ENCODE data around the gene SLC4A1AP. TPM values are rescaled to one million over a fixed set of nuclear protein-coding genes. Genes with fewer than 3 reads are reported as not detected.

SLC4A1AP gene
- polyA plus RNA-seq, 1 donor from 2014 or later, result 47.9 TPM

- Histone ChIP-seq H2AFZ (ENCODE audit: low read depth, low read length) (no peak overlapping the region), H3F3A (ENCODE audit: insufficient read depth, low read length, poor library complexity, severe bottlenecking) (no peaks in the 10 kb centered on the region), H3K4me2 (ENCODE audit: low read length) (no peak overlapping the region), H3K36me3 (ENCODE audit: insufficient read depth, low read length) (no peaks in the 10 kb centered on the region), H3K9me3 (ENCODE audit: low read length) (no peaks in the 10 kb centered on the region), H4K20me1 (ENCODE audit: insufficient read depth) (no peaks in the 10 kb centered on the region), H3K4me3 (ENCODE audit: low read length) (no peak overlapping the region), H3K9ac (ENCODE audit: low read length) (no peak overlapping the region), H3K27ac (ENCODE audit: low read length) (no peak overlapping the region), H3K9me2 (ENCODE audit: insufficient read depth, low read length) (no peaks in the 10 kb centered on the region), H3K27me3 (ENCODE audit: insufficient read depth, low read depth, low read length) (peaks cover 15% of the 10 kb centered on the region), H3K79me2 (replicated peaks; ENCODE audit: insufficient read depth, low read length) (no peaks in the 10 kb centered on the region)
- no peak for TF ChIP-seq TAF1 (IDR thresholded peaks at IDR 0.05; ENCODE audit: low read depth)
- TF ChIP-seq SMC3 (conservative IDR thresholded peaks at IDR 0.05; ENCODE audit: poor library complexity), result no peak
- no peak for TF ChIP-seq REST (IDR thresholded peaks at IDR 0.05; ENCODE audit: borderline replicate concordance)
- TF ChIP-seq RAD21 (conservative IDR thresholded peaks at IDR 0.05), result no peak
- TF ChIP-seq MXI1 (conservative IDR thresholded peaks at IDR 0.05; ENCODE audit: poor library complexity, severe bottlenecking), result no peak
These were observed 50.4 kb downstream of the SLC4A1AP start for GRCh38 chr2:27714053-27714452.

- Histone ChIP-seq H3K9me3 (ENCODE audit: low read length) (no peaks in the 10 kb centered on the region), H3K9me2 (ENCODE audit: insufficient read depth, low read length) (no peaks in the 10 kb centered on the region), H3K27me3 (ENCODE audit: insufficient read depth, low read depth, low read length) (peaks cover 15% of the 10 kb centered on the region), H2AFZ (ENCODE audit: low read depth, low read length) (no peak overlapping the region), H3K9ac (ENCODE audit: low read length) (peak overlapping the region; percentile 52), H4K20me1 (ENCODE audit: insufficient read depth) (no peaks in the 10 kb centered on the region), H3K4me3 (ENCODE audit: low read length) (peak overlapping the region; percentile 56), H3K79me2 (replicated peaks; ENCODE audit: insufficient read depth, low read length) (no peaks in the 10 kb centered on the region), H3K4me2 (ENCODE audit: low read length) (no peak overlapping the region), H3K36me3 (ENCODE audit: insufficient read depth, low read length) (no peaks in the 10 kb centered on the region), H3F3A (ENCODE audit: insufficient read depth, low read length, poor library complexity, severe bottlenecking) (no peaks in the 10 kb centered on the region), H3K27ac (ENCODE audit: low read length) (no peak overlapping the region)
- no peak for TF ChIP-seq MXI1 (conservative IDR thresholded peaks at IDR 0.05; ENCODE audit: poor library complexity, severe bottlenecking)
- TF ChIP-seq RAD21 (conservative IDR thresholded peaks at IDR 0.05), result no peak
- no peak for TF ChIP-seq SMC3 (conservative IDR thresholded peaks at IDR 0.05; ENCODE audit: poor library complexity)
- no peak for TF ChIP-seq EP300 (conservative IDR thresholded peaks at IDR 0.05; ENCODE audit: poor library complexity, severe bottlenecking)
- TF ChIP-seq REST (IDR thresholded peaks at IDR 0.05; ENCODE audit: borderline replicate concordance), result no peak
- TF ChIP-seq TAF1 (IDR thresholded peaks at IDR 0.05; ENCODE audit: low read depth), result no peak
- no peak for TF ChIP-seq CTCF (IDR thresholded peaks at IDR 0.05; ENCODE audit: poor library complexity, severe bottlenecking)
- TF ChIP-seq EZH2 (IDR thresholded peaks at IDR 0.05; ENCODE audit: borderline replicate concordance, insufficient read depth, low read length, poor library complexity, severe bottlenecking), result no peak
- TF ChIP-seq POLR2AphosphoS5 (IDR thresholded peaks at IDR 0.05), result no peak
These were observed 51.2 kb downstream of the SLC4A1AP start for GRCh38 chr2:27714851-27715291.

Measured in neural cell (in vitro differentiated cells).